A549 (cell line): ENCODE data around the gene ADCY1. TPM values are rescaled to one million over a fixed set of nuclear protein-coding genes. Genes with fewer than 3 reads are reported as not detected.

Experiments used
- ATAC-seq, 2 experiments: fragments of 200-7000 bp in 1 of 2; fragments of >200 bp in 1 of 2; cut with Nextera tagmentation in 1 of 2; cut with Tn5 transposase in 1 of 2; 3 replicates each; pipeline versions ENCODE4 v1.8.0 to v1.9.1; 2018 to 2020; ENCODE audit warnings: mild to moderate bottlenecking in 1 of 2, moderate library complexity in 1 of 2
- CTCF ChIA-PET: fragments of 300-600 bp; sonication (Branson Sonifier 250); formaldehyde crosslinking; extraction: SDS; loops from one replicate; lab custom pipeline; 2021; ENCODE audit warnings: antibody characterized with exemption, inconsistent platforms; lab: Yijun Ruan, JAX
- POLR2A ChIA-PET: fragments of 350-600 bp; formaldehyde crosslinking; extraction: SDS; loops from one replicate; lab custom pipeline; 2021; ENCODE audit warnings: antibody characterized with exemption, inconsistent platforms; lab: Yijun Ruan, JAX
- DNase-seq, 2 experiments: peaks; one replicate each; pipeline versions ENCODE4 v3.0.0 to v3.0.0-alpha.2; 2011 to 2016; ENCODE audit warnings: low read depth in 1 of 2, low spot score in 1 of 2
- FAIRE-seq: peaks from 2 replicates; lab custom pipeline; 2011; peaks lifted over from hg19 to GRCh38; lab: Jason Lieb, UNC
- H3K27ac ChIP-seq, 2 experiments: fragments of >200 bp; sonication (Bioruptor Twin); formaldehyde crosslinking; 3 replicates each; pipeline ENCODE4 v1.5.1; 2016 to 2017
- H3K4me1 ChIP-seq: fragments of >200 bp; sonication (Bioruptor Twin); formaldehyde crosslinking; 3 replicates; pipeline ENCODE4 v1.6.1; 2016
- H3K4me2 ChIP-seq: fragments of >200 bp; sonication (Bioruptor Twin); formaldehyde crosslinking; 3 replicates; pipeline ENCODE4 v1.6.1; 2016
- H3K4me3 ChIP-seq: fragments of >200 bp; sonication (Bioruptor Twin); formaldehyde crosslinking; 3 replicates; pipeline ENCODE4 v1.5.1; 2016
- H3K9me3 ChIP-seq: fragments of >200 bp; sonication (Bioruptor Twin); formaldehyde crosslinking; 3 replicates; pipeline ENCODE4 v1.6.1; 2016
- CBX2 ChIP-seq: fragments of 200-600 bp; sonication (generic); IDR thresholded peaks from 2 replicates; pipeline ENCODE4 v1.6.1; 2016; ENCODE audit warnings: low read depth, mild to moderate bottlenecking, borderline replicate concordance
- CHD4 ChIP-seq: fragments of 200-600 bp; sonication (generic); IDR thresholded peaks from 2 replicates; pipeline ENCODE4 v1.6.1; 2016; ENCODE audit warnings: antibody characterized with exemption, mild to moderate bottlenecking, borderline replicate concordance
- EHF ChIP-seq: fragments of 250-450 bp; sonication (Bioruptor Pico); IDR thresholded peaks from 2 replicates; pipeline ENCODE4 v1.5.0; 2020; ENCODE audit warnings: mild to moderate bottlenecking
- EHMT2 ChIP-seq: fragments of 200-600 bp; sonication (generic); IDR thresholded peaks from 2 replicates; pipeline ENCODE4 v1.6.1; 2016; ENCODE audit warnings: antibody characterized with exemption, low read depth, mild to moderate bottlenecking, moderate library complexity
- EP300 ChIP-seq, 2 experiments: fragments of >200 bp; sonication (Bioruptor Twin); formaldehyde crosslinking; IDR thresholded peaks; 2 replicates in 1 of 2; 3 replicates in 1 of 2; pipeline ENCODE4 v1.6.1; 2016 to 2017
- FOSL2 ChIP-seq, 2 experiments: fragments of 450-650 bp in 1 of 2; fragments of >200 bp in 1 of 2; sonication (Bioruptor Twin) in 1 of 2; formaldehyde crosslinking; IDR thresholded peaks; 2 replicates each; pipeline versions ENCODE4 v1.5.0 to v1.6.1; 2016 to 2020; ENCODE audit warnings: mild to moderate bottlenecking in 1 of 2, moderate library complexity in 1 of 2
- HEYL ChIP-seq: fragments of 250-450 bp; sonication (Bioruptor Pico); IDR thresholded peaks from 2 replicates; pipeline ENCODE4 v1.8.0; 2021; ENCODE audit warnings: mild to moderate bottlenecking, moderate library complexity
- HOXA7 ChIP-seq: fragments of 250-450 bp; sonication (Bioruptor Pico); IDR thresholded peaks from 2 replicates; pipeline ENCODE4 v1.5.0; 2020; ENCODE audit warnings: mild to moderate bottlenecking, moderate library complexity
- HOXB13 ChIP-seq: fragments of 250-450 bp; sonication (Bioruptor Pico); IDR thresholded peaks from 2 replicates; pipeline ENCODE4 v1.5.0; 2020; ENCODE audit warnings: low read depth, mild to moderate bottlenecking, moderate library complexity
- JUN ChIP-seq, 2 experiments: fragments of >200 bp; sonication (Bioruptor Twin); formaldehyde crosslinking; IDR thresholded peaks; 2 replicates in 1 of 2; 3 replicates in 1 of 2; pipeline ENCODE4 v1.6.1; 2016 to 2017
- MAFK ChIP-seq: fragments of 450-650 bp; IDR thresholded peaks from 2 replicates; pipeline ENCODE4 v1.6.1; 2014; ENCODE audit not compliant: partially characterized antibody
- MAZ ChIP-seq: fragments of 150-350 bp; IDR thresholded peaks from 2 replicates; pipeline ENCODE4 v1.6.1; 2014; ENCODE audit warnings: antibody characterized with exemption, low read depth, low read length, borderline replicate concordance
- MYC ChIP-seq: IDR thresholded peaks from 2 replicates; pipeline ENCODE4 v1.6.1; 2012; ENCODE audit warnings: mild to moderate bottlenecking, inconsistent platforms, low read length, improper control_type of control experiment, borderline replicate concordance
- NPAS2 ChIP-seq: fragments of 250-450 bp; sonication (Bioruptor Pico); IDR thresholded peaks from 2 replicates; pipeline ENCODE4 v1.8.0; 2022; ENCODE audit warnings: mild to moderate bottlenecking, moderate library complexity, borderline replicate concordance
- NR3C1 ChIP-seq: fragments of >200 bp; sonication (Bioruptor Twin); formaldehyde crosslinking; IDR thresholded peaks from 3 replicates; pipeline ENCODE4 v1.6.1; 2017
- POLR2A ChIP-seq: IDR thresholded peaks from 2 replicates; pipeline ENCODE4 v1.6.1; 2012; ENCODE audit warnings: mild to moderate bottlenecking, low read length
- RAD21 ChIP-seq, 2 experiments: fragments of >200 bp in 1 of 2; sonication (Bioruptor Twin) in 1 of 2; formaldehyde crosslinking in 1 of 2; IDR thresholded peaks in 1 of 2; conservative IDR thresholded peaks in 1 of 2; 2 replicates in 1 of 2; 3 replicates in 1 of 2; pipeline ENCODE4 v1.6.1; 2012 to 2018; ENCODE audit warnings: inconsistent platforms in 1 of 2
- RARB ChIP-seq: fragments of 250-450 bp; sonication (Bioruptor Pico); IDR thresholded peaks from 2 replicates; pipeline ENCODE4 v1.8.0; 2021; ENCODE audit warnings: mild to moderate bottlenecking, moderate library complexity
- REST ChIP-seq: fragments of 200-600 bp; sonication (generic); IDR thresholded peaks from 2 replicates; pipeline ENCODE4 v1.6.1; 2016; ENCODE audit warnings: antibody characterized with exemption, mild to moderate bottlenecking, moderate library complexity
- RFX5 ChIP-seq: fragments of 450-650 bp; IDR thresholded peaks from 2 replicates; pipeline ENCODE4 v1.7.1; 2014; ENCODE audit warnings: antibody characterized with exemption, mild to moderate bottlenecking, moderate library complexity
- SMC3 ChIP-seq: fragments of >200 bp; sonication (Bioruptor Twin); formaldehyde crosslinking; IDR thresholded peaks from 3 replicates; pipeline ENCODE4 v1.6.1; 2018; ENCODE audit warnings: inconsistent platforms
- WGBS: methylation state at CpG from one replicate; pipeline ENCODE4 v1.1.6; 2017; ENCODE audit errors: missing lambda C conversion rate; 5-methylcytosine and 5-hydroxymethylcytosine counted together
- polyA plus RNA-seq, 4 experiments: library from polyadenylated mRNA; depleted of rRNA in 3 of 4; stranded (reverse); fragments of >200 nt; fragmentation: RNase III in 1 of 4; extraction: RNeasy Plus Mini Kit Qiagen cat#74134 plus additional on column Dnase treatment in 1 of 4; gene quantifications; 2 replicates in 3 of 4; 3 replicates in 1 of 4; pipeline ENCODE4 v1.2.3, GENCODE V29; 2011 to 2017
- TF ChIP-seq, protein P1 (sequence below): fragments of 450-650 bp; IDR thresholded peaks from 2 replicates; pipeline ENCODE4 v1.6.1; 2014; ENCODE audit warnings: antibody characterized with exemption

ADCY1 gene
- polyA plus RNA-seq, 2 of the 4 experiments (the other 2 are of a cell fraction): 1.3 to 1.7 TPM

- ATAC-seq (no peak), DNase-seq (no peak), FAIRE-seq (no peak)
- Histone ChIP-seq H3K4me3 (no peak overlapping the region), H3K27ac (no peak overlapping the region), H3K9me3 (peaks cover 7% of the 10 kb centered on the region; the same call in 2 of the 3 replicates), H3K4me1 (no peaks in the 10 kb centered on the region), H3K4me2 (no peak overlapping the region)
- TF ChIP-seq HOXB13 (CRISPR knock-in tag) (no peak), NR3C1 (no peak), JUN (IDR thresholded peaks at IDR 0.05) (no peak), MYC (no peak), HEYL (CRISPR knock-in tag) (no peak), EHMT2 (no peak), NPAS2 (no peak)
- ChIA-PET POLR2A (no interaction called here), CTCF (no interaction called here)
- 2% methylated on average over 2 of the region's 2 CpGs for WGBS
Observed at GRCh38 chr7:45563401-45563800, 10.8 kb upstream of the ADCY1 start.

- DNase-seq (no peak), ATAC-seq (no peak), FAIRE-seq (no peak)
- ChIA-PET POLR2A (no interaction called here), CTCF (interaction anchor here (1.4 kb wide), 1 partner anchor 11 kb away, joined by 3 read pairs; no protein-coding TSS in a partner anchor)
- no peak overlapping the region for H3K27ac ChIP-seq
- no peak overlapping the region for H3K4me2 ChIP-seq
- TF ChIP-seq MAFK (no peak), REST (no peak), HOXA7 (CRISPR knock-in tag) (no peak), POLR2A (no peak), NR3C1 (no peak), EHF (CRISPR knock-in tag) (no peak), EHMT2 (no peak), FOSL2 (IDR thresholded peaks at IDR 0.05) (no peak), FOSL2 (CRISPR knock-in tag; IDR thresholded peaks at IDR 0.05) (no peak)
- TF ChIP-seq, protein P1, sequence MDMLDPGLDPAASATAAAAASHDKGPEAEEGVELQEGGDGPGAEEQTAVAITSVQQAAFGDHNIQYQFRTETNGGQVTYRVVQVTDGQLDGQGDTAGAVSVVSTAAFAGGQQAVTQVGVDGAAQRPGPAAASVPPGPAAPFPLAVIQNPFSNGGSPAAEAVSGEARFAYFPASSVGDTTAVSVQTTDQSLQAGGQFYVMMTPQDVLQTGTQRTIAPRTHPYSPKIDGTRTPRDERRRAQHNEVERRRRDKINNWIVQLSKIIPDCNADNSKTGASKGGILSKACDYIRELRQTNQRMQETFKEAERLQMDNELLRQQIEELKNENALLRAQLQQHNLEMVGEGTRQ: no peak
- no peak overlapping the region for H3K4me3 ChIP-seq
- 6% methylated on average over 12 of the region's 12 CpGs for WGBS
- peaks cover 7% of the 10 kb centered on the region; the same call in 2 of the 3 replicates for H3K9me3 ChIP-seq
- no peaks in the 10 kb centered on the region for H3K4me1 ChIP-seq
Observed at GRCh38 chr7:45563941-45564461, 10.2 kb upstream of the ADCY1 start.

GRCh38 chr7:45564485-45564884 lies 9.7 kb upstream of the ADCY1 start:
- no peaks in the 10 kb centered on the region for H3K4me1 ChIP-seq
- H3K4me2 ChIP-seq: no peak overlapping the region
- ChIA-PET CTCF (interaction anchor here (1.4 kb wide), 1 partner anchor 10 kb away, joined by 3 read pairs; no protein-coding TSS in a partner anchor), POLR2A (no interaction called here)
- peaks cover 7% of the 10 kb centered on the region; the same call in 2 of the 3 replicates for H3K9me3 ChIP-seq
- ATAC-seq (no peak), FAIRE-seq (no peak)
- no peak overlapping the region for H3K4me3 ChIP-seq
- TF ChIP-seq EP300 (IDR thresholded peaks at IDR 0.05) (no peak), CHD4 (no peak), SMC3 (no peak), EHMT2 (no peak), RAD21 (conservative IDR thresholded peaks at IDR 0.05 in 1 of 2, IDR thresholded peaks at IDR 0.05 in 1 of 2) (no peak), MAZ (no peak), MYC (no peak), RARB (CRISPR knock-in tag) (no peak), FOSL2 (IDR thresholded peaks at IDR 0.05) (no peak), FOSL2 (CRISPR knock-in tag; IDR thresholded peaks at IDR 0.05) (no peak), CBX2 (no peak), RFX5 (no peak)
- TF ChIP-seq, all 56 proteins: peak for 0
- 62% methylated on average over 8 of the region's 8 CpGs for WGBS
- no peak overlapping the region for H3K27ac ChIP-seq
- DNase-seq: no peak
